GM12878 (cell line): ENCODE results near the gene GLG1. TPM values are rescaled to one million over a fixed set of nuclear protein-coding genes. Genes with fewer than 3 reads are reported as not detected.
"Not testable (repeated sequence)": the region's sequence is repeated elsewhere in the genome, so short reads cannot be mapped to it uniquely, and the experiment has no call there.

Experiments used
- ATAC-seq: fragments of 200-7000 bp; cut with Tn5 transposase; 3 replicates; pipeline ENCODE4 v1.9.1; 2020; ENCODE audit warnings: mild to moderate bottlenecking, moderate library complexity
- BruUV-seq: library from RNA; stranded (reverse); fragments of 400-500 nt; replicated peaks from 2 replicates; lab custom pipeline; 2021; lab: Mats Ljungman, UMichigan
- CTCF ChIA-PET: fragments of 300-600 bp; sonication (Branson Sonifier 250); formaldehyde crosslinking; extraction: SDS; loops from one replicate; lab custom pipeline; 2021; ENCODE audit warnings: inconsistent platforms; lab: Yijun Ruan, JAX
- POLR2A ChIA-PET: fragments of 350-600 bp; formaldehyde crosslinking; extraction: SDS; loops from one replicate; lab custom pipeline; 2021; ENCODE audit warnings: inconsistent platforms; lab: Charles Lee
- RAD21 ChIA-PET: fragments of 300-600 bp; sonication (Branson Sonifier 250); formaldehyde crosslinking; loops from one replicate; lab custom pipeline; 2023; ENCODE audit warnings: antibody characterized with exemption; ENCODE audit not compliant: unreplicated experiment; lab: Charles Lee
- SMC1A ChIA-PET: fragments of 300-600 bp; sonication (Branson Sonifier 250); formaldehyde crosslinking; loops from one replicate; lab custom pipeline; 2023; ENCODE audit not compliant: unreplicated experiment, uncharacterized antibody; lab: Charles Lee
- DNase-seq: peaks from one replicate; pipeline ENCODE4 v3.0.0-alpha.2; 2011; ENCODE audit warnings: low read depth, low spot score
- FAIRE-seq: peaks from 3 replicates; lab custom pipeline; 2011; peaks lifted over from hg19 to GRCh38; lab: Jason Lieb, UNC
- H2AFZ ChIP-seq: 2 replicates; pipeline ENCODE4 v1.6.0; 2011; ENCODE audit warnings: low read depth, low read length, control low read depth; ENCODE audit not compliant: control insufficient read depth
- H3K27ac ChIP-seq: 2 replicates; pipeline ENCODE4 v1.5.1; 2011; ENCODE audit warnings: control low read depth; ENCODE audit not compliant: control insufficient read depth, insufficient read depth
- H3K27me3 ChIP-seq, 2 experiments: replicated peaks in 1 of 2; 2 replicates each; pipeline versions ENCODE4 v1.6.0 to v1.6.1; 2011; ENCODE audit warnings: low read length in 1 of 2; ENCODE audit not compliant: control insufficient read depth in 2 of 2, insufficient read depth in 2 of 2
- H3K36me3 ChIP-seq, 2 experiments: 2 replicates each; pipeline ENCODE4 v1.5.1; 2011; ENCODE audit warnings: low read length in 1 of 2; ENCODE audit not compliant: control insufficient read depth in 2 of 2, insufficient read depth in 2 of 2
- H3K4me1 ChIP-seq: 2 replicates; pipeline ENCODE4 v1.6.1; 2011; ENCODE audit warnings: mild to moderate bottlenecking, low read length, moderate library complexity, mixed read lengths; ENCODE audit not compliant: control insufficient read depth, insufficient read depth
- H3K4me2 ChIP-seq: 2 replicates; pipeline ENCODE4 v1.6.0; 2011; ENCODE audit warnings: control low read depth; ENCODE audit not compliant: control insufficient read depth, insufficient read depth
- H3K4me3 ChIP-seq: fragments of 200-600 bp; sonication (generic); 2 replicates; pipeline ENCODE4 v1.5.1; 2016
- H3K79me2 ChIP-seq: 2 replicates; pipeline ENCODE4 v1.6.0; 2011; ENCODE audit warnings: low read length; ENCODE audit not compliant: control insufficient read depth, insufficient read depth
- H3K9ac ChIP-seq: 2 replicates; pipeline ENCODE4 v1.8.0; 2011; ENCODE audit warnings: low read length, control low read depth, mixed read lengths; ENCODE audit not compliant: control insufficient read depth, insufficient read depth
- H3K9me3 ChIP-seq: replicated peaks from 3 replicates; pipeline ENCODE4 v1.5.1; 2011; ENCODE audit warnings: mild to moderate bottlenecking, low read length; ENCODE audit not compliant: control insufficient read depth, insufficient read depth
- H4K20me1 ChIP-seq: 2 replicates; pipeline ENCODE4 v1.6.0; 2011; ENCODE audit not compliant: control insufficient read depth, insufficient read depth
- WGBS: methylation state at CpG from one replicate; pipeline ENCODE4 v1.1.6; 2016; ENCODE audit warnings: low lambda C conversion rate; ENCODE audit not compliant: insufficient replicate concordance, insufficient coverage; ENCODE audit errors: missing lambda C conversion rate; 5-methylcytosine and 5-hydroxymethylcytosine counted together
- in situ Hi-C: fragments of 300-500 bp; cut with MboI; formaldehyde crosslinking; loops from 9 replicates; pipeline ENCODE4 v1.14.3; 2018; ENCODE audit warnings: mixed read lengths
- intact Hi-C: fragments of 100-400 bp; cut with micrococcal nuclease; formaldehyde crosslinking; loops from one replicate; pipeline ENCODE4 v1.14.2; 2022; ENCODE audit not compliant: unreplicated experiment
- polyA plus RNA-seq, 11 experiments: library from polyadenylated mRNA; depleted of rRNA in 4 of 11; unstranded in 6 of 11; stranded (reverse) in 5 of 11; fragments of >200 nt; fragmentation: Nextera tagmentation in 4 of 11; fragmentation: Illumina TruSeq in 1 of 11; extraction: Ambion mirVana in 4 of 11; extraction: Trizol in 1 of 11; gene quantifications; 1 replicate in 1 of 11; 2 replicates in 10 of 11; pipeline versions ENCODE4 v1.2.1 to v1.2.3, GENCODE V29; 2011 to 2016; ENCODE audit warnings: inconsistent platforms in 2 of 11, missing spikeins in 2 of 11, low read depth in 1 of 11
- total RNA-seq, 4 experiments: library from RNA; depleted of rRNA in 3 of 4; stranded (reverse); fragments of >200 nt in 3 of 4; fragmentation: Illumina TruSeq in 1 of 4; extraction: Trizol in 1 of 4; gene quantifications; 2 replicates each; pipeline versions ENCODE4 v1.2.1 to v1.2.3, GENCODE V29; 2013 to 2021

GLG1 gene
- total and polyA plus RNA-seq, 10 of the 15 experiments (the other 5 are each of a cell fraction or from before 2014, with no cell fraction given), result 7.6 to 49.4 (median 28.2) TPM

DNA sequence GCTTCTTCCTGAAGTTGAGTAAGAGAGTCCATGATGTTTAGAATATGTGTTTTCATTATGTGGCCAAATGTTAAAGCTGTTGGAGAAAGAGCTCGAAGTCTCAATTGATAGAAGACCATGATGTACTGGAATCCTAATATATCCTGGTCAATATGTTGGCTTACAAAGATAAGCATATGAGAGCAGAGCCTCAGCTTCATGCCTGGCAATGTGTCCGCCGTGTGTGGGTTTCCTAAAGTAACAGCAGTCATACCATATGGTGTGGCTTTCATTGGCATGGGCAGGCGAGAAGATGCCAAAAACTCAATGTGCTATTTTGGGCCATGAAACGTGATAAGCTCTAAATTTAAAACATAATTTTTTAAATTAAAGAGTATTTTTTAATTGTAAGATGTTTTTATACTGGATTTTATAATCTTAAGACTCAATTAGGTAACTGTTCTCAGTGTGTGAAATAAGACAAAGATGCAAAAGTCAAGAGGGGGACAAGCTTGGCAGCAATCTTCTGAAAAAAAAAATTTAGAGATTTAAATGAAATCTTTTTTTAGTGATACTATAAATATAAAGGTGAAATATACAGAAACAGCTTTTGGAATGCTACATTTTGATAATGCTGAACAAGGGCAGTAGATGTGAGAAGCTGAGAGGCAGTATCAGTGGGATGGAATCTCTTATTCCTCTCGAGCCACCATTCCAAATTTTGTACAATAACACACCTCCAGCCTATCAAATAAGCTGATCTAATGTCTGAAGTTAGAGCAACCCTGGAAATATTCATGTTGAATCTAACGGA lies 56.5 kb downstream of the GLG1 start:
- H3K4me3 ChIP-seq, H4K20me1 ChIP-seq, H3K9ac ChIP-seq, H3K27ac ChIP-seq, H3K9me3 ChIP-seq, H3K79me2 ChIP-seq, CTCF ChIA-PET, H3K4me2 ChIP-seq, SMC1A ChIA-PET, DNase-seq, ATAC-seq, H3K4me1 ChIP-seq, H3K27me3 ChIP-seq, H3K36me3 ChIP-seq, POLR2A ChIA-PET, H2AFZ ChIP-seq, BruUV-seq, RAD21 ChIA-PET, in situ Hi-C loops, intact Hi-C loops: not testable (repeated sequence)
- peak; percentile 18 for FAIRE-seq
- 75% methylated on average over 7 of the region's 7 CpGs for WGBS

DNA sequence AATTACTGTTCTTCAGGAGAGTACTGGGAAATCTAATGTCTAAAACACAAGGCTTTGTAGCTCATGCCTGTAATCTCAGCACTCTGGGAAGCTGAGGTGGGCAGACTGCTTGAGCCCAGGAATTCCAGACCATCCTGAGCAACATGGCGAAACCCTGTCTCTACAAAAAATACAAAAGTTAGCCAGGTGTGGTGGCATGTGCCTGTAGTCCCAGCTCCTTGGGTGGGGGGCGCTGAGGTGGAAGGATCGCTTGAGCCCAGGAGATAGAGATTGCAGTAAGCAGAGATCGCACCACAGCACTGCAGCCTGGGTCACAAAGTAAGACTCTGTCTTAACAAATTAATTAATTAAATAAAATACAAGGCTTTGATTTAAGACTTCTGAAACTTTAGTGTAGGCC lies 60.8 kb downstream of the GLG1 start:
- in situ Hi-C loops, H3K79me2 ChIP-seq, BruUV-seq, SMC1A ChIA-PET, H3K4me2 ChIP-seq, intact Hi-C loops, H2AFZ ChIP-seq, H3K36me3 ChIP-seq, CTCF ChIA-PET, H3K27me3 ChIP-seq, H3K9me3 ChIP-seq, H3K27ac ChIP-seq, H3K9ac ChIP-seq, RAD21 ChIA-PET, POLR2A ChIA-PET, ATAC-seq, H3K4me3 ChIP-seq, FAIRE-seq, DNase-seq, H3K4me1 ChIP-seq, H4K20me1 ChIP-seq: not testable (repeated sequence)
- 95% methylated on average over 4 of the region's 4 CpGs for WGBS

DNA sequence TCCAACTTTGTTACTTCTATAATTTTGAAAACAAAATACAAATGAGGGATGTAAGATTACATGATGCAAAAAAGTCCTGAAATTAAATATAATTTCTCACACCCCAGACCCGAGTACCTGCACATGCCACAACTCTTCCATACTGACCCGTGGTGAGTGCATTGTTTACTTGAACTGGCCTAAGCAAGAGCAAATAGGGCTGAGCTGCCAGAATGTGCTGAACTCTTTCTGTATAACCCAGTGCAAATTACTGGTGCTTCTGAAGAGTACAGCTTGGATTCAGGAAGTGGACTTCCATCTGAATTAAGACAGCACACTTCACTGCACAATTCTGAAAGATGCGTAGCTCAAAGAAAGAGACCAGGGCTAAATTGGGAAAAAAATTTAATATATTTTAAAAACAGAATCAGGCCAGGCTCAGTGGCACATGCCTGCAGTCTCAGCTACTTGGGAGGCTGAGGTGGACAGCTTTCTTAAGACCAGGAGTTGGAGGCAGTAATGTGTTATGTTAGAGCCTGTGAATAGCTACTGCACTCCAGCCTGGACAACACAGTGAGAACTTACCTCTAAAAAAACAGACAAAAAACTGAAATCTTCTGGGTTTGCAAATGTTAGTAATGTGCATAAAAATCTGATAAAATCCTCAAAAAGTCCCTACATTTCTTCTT lies 63.9 kb downstream of the GLG1 start:
- H3K4me3 ChIP-seq, ATAC-seq, H3K4me1 ChIP-seq, H3K36me3 ChIP-seq, intact Hi-C loops, H2AFZ ChIP-seq, H4K20me1 ChIP-seq, H3K4me2 ChIP-seq, FAIRE-seq, DNase-seq, H3K27me3 ChIP-seq, BruUV-seq, POLR2A ChIA-PET, CTCF ChIA-PET, H3K9me3 ChIP-seq, H3K79me2 ChIP-seq, H3K27ac ChIP-seq, in situ Hi-C loops, RAD21 ChIA-PET, H3K9ac ChIP-seq: not testable (repeated sequence)
- 68% methylated on average over 2 of the region's 3 CpGs for WGBS
- SMC1A ChIA-PET, result interaction anchor here (1.3 kb wide), 1 partner anchor 26 kb away, joined by 3 read pairs; no protein-coding TSS in a partner anchor

DNA sequence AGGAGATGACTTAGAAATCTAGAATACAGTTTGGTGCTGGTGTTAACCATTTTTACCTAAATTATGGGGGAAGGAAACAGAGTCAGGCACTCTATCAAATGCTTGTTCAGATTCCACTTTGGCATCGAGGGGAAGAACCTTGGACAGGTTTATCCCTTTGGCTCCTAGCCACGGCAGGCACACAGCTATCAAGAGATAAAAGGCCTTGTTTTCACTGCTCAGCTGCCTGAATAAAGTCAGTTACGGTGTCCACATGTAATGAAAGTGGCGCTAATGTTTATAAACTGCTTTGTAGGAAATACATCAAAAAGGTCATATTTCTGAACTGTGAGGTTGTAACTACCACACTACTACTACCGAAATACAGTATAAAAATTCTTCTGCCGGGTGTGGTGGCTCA lies 66.3 kb downstream of the GLG1 start:
- FAIRE-seq, H3K27ac ChIP-seq, RAD21 ChIA-PET: not testable (repeated sequence)

More for the DNA sequence above, 66.3 kb downstream of the GLG1 start:
- DNase-seq, intact Hi-C loops, H4K20me1 ChIP-seq, SMC1A ChIA-PET, H3K4me3 ChIP-seq, H3K36me3 ChIP-seq, ATAC-seq, H3K9me3 ChIP-seq, H3K4me1 ChIP-seq, H3K4me2 ChIP-seq, H2AFZ ChIP-seq, H3K27me3 ChIP-seq, in situ Hi-C loops, POLR2A ChIA-PET, BruUV-seq, H3K9ac ChIP-seq, CTCF ChIA-PET, H3K79me2 ChIP-seq: not testable (repeated sequence)
- WGBS, result 83% methylated on average over 6 of the region's 6 CpGs
